Skin epidermis (tissue), 12 donors: Measurements from ENCODE around the gene MUC4.
"Not testable (repeated sequence)": the region's sequence is repeated elsewhere in the genome, so short reads cannot be mapped to it uniquely, and the experiment has no call there.

ENCODE experiments used
- H3K27ac ChIP-seq, 21 experiments: fragments of 200-600 bp; sonication (generic) in 11 of 21; one replicate each; pipeline ENCODE4 v1.5.0; 2020; ENCODE audit warnings: mild to moderate bottlenecking in 3 of 21, inconsistent platforms in 2 of 21, moderate library complexity in 2 of 21
- H3K4me3 ChIP-seq, 7 experiments: fragments of 200-600 bp; sonication (generic) in 2 of 7; one replicate each; pipeline ENCODE4 v1.5.0; 2020; ENCODE audit warnings: inconsistent platforms in 2 of 7, mild to moderate bottlenecking in 2 of 7, moderate library complexity in 1 of 7

MUC4 gene

DNA sequence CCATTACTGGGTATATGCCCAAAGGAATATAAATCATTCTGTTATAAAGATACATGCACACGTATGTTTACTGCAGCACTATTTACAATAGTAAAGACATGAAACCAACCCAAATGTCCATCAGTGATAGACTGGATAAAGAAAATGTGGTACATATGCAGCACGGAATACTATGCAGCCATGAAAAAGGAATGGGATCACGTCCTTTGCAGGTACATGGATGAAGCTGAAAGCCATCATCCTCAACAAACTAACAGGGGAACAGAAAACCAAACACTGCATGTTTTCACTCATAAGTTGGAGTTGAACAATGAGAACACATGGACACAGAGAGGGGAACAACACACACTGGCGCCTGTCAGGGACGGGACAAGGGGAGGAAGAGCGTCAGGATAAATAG is 19.1 kb downstream of the MUC4 start:
- H3K27ac ChIP-seq, H3K4me3 ChIP-seq: not testable (repeated sequence)

- Histone ChIP-seq H3K4me3 (no peak overlapping the region), H3K27ac (no peak overlapping the region)
Measured at GRCh38 chr3:195790901-195791300, 20.8 kb downstream of the MUC4 start.

GRCh38 chr3:195788711-195789581 is 22.8 kb downstream of the MUC4 start:
- H3K4me3 ChIP-seq = no peak overlapping the region
- H3K27ac ChIP-seq = no peak overlapping the region

GRCh38 chr3:195785781-195786405 is 25.8 kb downstream of the MUC4 start:
- not testable (repeated sequence) for H3K27ac ChIP-seq, H3K4me3 ChIP-seq

GRCh38 chr3:195784031-195784430 is 27.7 kb downstream of the MUC4 start:
- not testable (repeated sequence) for H3K27ac ChIP-seq, H3K4me3 ChIP-seq

GRCh38 chr3:195781236-195781635 is 30.5 kb downstream of the MUC4 start:
- not testable (repeated sequence) for H3K4me3 ChIP-seq, H3K27ac ChIP-seq

DNA sequence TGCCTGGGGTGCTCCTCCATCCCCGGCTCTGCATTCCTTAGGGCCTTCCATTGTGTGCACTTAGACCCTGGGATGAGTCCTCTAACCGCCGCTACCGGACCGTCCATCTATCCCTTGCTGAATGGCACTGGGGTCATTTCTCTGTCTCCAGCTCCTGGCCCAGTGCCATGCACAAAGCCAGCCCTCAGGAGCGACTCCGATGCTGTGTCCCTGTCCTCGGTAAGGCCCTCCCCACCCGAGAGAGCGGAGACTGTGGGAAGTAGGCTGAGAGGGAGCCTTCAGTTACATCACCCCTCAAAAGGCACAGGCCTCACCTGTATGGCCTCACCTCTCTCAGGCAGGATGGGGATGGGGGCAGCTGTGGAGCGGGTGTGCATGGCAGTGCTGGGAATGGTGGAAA is 33.8 kb downstream of the MUC4 start:
- no peak overlapping the region for H3K4me3 ChIP-seq
- H3K27ac ChIP-seq = no peak overlapping the region

DNA sequence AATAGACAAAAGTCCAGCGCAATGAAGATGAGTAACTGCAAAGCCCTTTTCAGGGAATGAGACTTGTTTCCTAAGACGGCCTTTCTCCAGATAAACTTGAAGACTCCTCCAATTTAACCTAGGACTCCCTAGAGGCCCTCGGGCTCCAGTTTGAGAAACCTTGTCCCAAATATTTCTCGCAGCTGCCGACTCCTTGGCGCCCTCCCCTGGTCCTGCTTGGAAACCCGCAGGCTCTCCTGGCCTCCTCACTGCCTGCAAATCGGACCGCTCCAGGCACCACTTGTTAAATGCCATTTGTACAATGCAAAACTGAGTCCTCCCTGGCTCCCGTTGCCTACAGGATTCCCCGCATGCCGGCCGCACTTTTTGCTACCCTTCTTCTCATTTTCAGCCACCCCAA is 36.8 kb downstream of the MUC4 start:
- H3K27ac ChIP-seq = no peak overlapping the region

DNA sequence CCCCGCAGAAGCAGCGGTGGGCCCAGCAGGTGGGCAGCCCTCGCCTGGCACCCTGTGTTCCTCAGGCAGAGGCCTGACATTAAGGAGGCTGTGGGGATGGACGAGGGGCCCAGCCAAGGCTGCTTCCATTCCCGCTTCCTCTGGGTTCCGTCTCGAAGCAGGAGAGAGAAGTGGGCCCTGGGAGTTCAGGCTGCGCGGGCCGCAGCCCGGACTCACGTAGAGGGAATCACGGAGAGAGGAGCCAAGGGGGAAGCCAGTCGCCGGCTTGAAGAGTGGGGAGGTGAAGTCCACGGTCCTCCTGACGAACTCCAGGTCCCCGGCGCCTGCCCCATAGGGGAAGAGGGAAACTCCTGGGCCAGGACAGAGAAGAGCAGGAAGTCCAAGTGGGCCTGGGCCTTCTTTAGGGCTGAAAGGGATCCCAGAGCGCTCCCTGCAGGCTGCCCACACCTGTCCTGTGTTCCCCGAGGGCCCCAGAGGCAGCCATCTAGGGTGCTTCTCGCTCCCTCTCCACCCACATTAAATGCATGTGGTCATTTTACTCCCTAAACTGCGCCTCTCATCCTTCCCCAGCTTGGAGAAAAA is 37.7 kb downstream of the MUC4 start:
- Histone ChIP-seq H3K27ac (no peak overlapping the region), H3K4me3 (no peak overlapping the region)

More for the DNA sequence above, 36.8 kb downstream of the MUC4 start:
- H3K4me3 ChIP-seq = no peak overlapping the region

DNA sequence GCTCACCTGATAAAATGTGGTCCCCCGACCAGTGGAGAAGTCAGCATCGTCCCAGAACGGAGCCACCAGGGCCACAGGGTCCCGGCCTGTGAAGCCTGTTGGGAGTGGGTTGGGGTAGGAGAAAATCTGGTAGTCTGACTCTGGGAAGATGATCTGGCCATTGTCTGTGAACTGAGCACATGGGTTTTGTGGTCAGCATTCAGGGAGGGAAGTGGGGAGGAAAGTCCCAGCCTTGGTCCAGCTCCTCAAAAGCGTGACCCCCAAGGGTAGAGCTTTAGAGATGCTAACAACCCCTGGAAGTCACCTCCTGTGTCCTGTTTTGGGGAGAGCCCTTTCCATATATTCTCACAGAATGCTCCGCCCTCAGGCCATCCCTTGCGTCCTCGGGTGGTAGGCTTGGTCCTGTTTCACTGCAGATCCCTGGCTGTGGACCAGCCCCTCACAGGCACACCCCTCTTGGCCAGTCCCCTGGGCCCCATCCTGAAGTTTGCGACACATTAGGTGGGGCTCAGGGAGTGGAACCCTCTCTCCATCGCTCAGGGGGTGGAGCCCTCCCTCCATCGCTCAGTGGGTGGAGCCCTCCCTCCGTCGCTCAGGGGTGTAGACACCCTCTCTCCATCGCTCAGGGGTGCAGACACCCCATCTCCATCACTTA is 40.0 kb downstream of the MUC4 start:
- H3K27ac ChIP-seq = no peak overlapping the region
- H3K4me3 ChIP-seq = no peak overlapping the region

GRCh38 chr3:195770841-195771645 is 40.7 kb downstream of the MUC4 start:
- not testable (repeated sequence) for H3K4me3 ChIP-seq, H3K27ac ChIP-seq

DNA sequence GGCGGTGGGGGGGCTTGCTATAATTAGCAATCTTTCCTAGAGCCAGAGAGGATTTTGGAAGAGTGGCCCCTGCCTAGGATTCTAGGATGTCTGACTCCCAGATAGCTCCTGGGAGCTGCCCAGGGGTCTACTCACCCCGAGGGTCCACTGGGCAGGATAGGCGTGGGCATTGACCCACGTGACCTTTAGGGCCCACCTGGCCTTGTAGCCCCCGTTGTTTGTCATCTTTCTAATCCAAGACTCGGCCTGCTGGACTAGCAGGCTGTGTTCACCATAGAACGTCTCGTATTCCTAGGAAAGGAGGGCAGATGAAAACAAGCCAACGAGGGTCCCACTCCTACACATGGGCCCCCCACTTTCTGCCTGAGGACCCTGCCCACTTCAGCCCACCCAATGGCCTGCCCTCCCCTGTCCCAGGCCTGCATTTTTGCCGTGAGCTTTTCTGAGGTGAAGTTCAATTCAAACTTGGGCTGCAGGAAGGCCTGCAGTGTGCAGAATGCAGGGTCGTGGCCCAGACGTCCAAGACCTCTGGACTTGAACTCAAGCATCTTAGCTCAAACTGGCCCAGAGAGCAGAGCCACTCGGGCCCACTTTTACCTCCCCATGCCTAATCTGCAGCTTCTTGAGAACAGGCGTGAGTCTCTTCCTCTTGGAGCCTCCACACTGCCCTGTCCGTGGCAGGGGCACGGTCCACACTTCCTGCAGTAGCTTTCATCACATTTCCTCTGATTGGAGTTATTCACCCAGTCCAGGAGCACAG is 41.5 kb downstream of the MUC4 start:
- no peak overlapping the region for H3K27ac ChIP-seq
- H3K4me3 ChIP-seq = no peak overlapping the region

GRCh38 chr3:195769551-195769950 is 42.2 kb downstream of the MUC4 start:
- H3K27ac ChIP-seq = no peak overlapping the region

DNA sequence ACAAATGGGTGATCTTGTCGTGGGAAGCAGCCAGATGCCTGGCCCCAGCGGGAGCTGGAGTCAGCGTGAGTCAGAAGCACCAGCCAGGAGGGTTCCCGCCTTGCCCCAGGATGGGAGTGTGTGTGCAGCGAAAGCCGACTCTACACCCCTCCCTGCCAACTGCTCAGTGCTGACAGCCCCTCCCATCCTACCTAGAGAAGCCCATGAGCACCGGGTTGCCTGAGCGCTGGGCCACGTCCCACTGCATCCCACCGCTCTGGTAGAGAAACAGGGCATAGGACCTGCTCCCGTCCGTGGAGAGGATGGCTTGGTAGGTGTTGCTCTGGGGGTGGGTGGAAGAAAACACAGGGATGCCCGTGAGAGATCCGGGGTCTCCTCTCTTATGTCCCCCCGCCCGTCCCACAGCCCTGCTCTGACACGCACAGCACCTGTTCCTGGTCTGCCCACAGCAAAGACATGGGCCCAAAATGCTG is 42.9 kb downstream of the MUC4 start:
- H3K4me3 ChIP-seq = no peak overlapping the region
- H3K27ac ChIP-seq = no peak overlapping the region

More at GRCh38 chr3:195769551-195769950, 42.2 kb downstream of the MUC4 start:
- H3K4me3 ChIP-seq = no peak overlapping the region

DNA sequence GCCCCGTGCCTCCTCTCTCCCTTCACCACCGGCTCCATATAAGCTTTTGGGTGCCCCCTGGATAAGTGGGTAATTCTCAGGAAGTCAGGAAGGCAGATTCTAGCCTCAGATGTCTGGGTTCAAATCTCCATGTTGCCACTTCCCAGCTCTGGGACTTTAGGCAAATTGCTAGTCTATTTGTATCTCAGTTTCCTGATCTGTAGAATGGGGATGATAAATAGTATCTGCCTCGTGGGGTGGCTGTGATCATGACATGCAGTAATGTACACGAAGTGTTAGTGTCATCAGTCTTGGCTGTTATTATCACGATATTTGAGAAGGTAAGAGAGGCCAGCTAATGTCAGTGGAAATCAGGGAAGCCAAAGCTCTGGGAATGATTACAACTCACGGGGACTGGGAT is 43.3 kb downstream of the MUC4 start:
- H3K4me3 ChIP-seq = no peak overlapping the region
- no peak overlapping the region for H3K27ac ChIP-seq

DNA sequence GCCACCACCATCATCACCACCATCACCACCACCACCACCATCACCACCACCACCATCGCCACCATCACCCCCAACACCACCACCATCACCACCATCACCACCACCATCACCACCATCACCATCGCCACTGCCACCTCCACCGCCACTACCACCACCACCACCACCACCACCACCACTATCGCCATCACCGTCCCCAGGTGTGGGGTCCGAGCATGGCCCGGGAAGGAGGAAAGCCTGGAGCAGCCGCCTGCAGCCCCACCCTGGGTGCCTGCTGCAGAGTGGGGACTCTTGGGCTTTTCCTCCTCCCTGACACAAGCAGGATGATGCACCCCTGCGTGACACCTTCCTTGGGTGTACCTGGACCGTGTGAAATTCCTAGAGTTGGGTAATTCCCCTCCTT is 43.9 kb downstream of the MUC4 start:
- Histone ChIP-seq H3K4me3 (no peak overlapping the region), H3K27ac (no peak overlapping the region)

DNA sequence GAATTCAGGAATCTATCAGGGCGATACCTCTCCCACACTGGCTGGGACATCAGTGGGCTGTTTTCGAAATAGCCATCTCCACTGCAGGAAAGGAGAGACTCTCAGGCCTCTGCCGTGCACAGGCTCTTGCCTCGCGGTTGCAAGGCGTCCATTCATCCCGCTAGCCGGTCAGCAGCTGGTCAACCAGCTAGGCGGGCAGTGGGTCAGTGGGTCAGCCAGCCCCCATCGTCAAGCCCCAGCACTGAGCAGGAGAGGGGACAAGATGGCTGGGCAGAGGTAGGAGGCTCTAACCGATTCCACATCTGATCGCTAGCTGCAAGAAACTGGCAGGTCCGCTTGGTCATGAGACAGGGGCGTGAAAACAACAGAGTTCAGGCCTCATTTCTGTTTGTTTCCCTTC is 45.1 kb downstream of the MUC4 start:
- H3K27ac ChIP-seq = no peak overlapping the region
- H3K4me3 ChIP-seq = no peak overlapping the region

GRCh38 chr3:195764961-195765706 is 46.6 kb downstream of the MUC4 start:
- Histone ChIP-seq H3K4me3 (no peak overlapping the region), H3K27ac (no peak overlapping the region)
